CD14-positive monocyte (primary cell): ENCODE measurements around the gene TMEM244. TPM values are rescaled to one million over a fixed set of nuclear protein-coding genes. Genes with fewer than 3 reads are reported as not detected.

ENCODE experiments used
- DNase-seq, 3 donors: peaks; one replicate each; pipeline ENCODE4 v3.0.0-alpha.2; 2011 to 2022
- H2AFZ ChIP-seq: 2 replicates; pipeline ENCODE4 v1.6.0; 2012; ENCODE audit warnings: mild to moderate bottlenecking, low read depth, low read length, inconsistent platforms; ENCODE audit not compliant: insufficient read depth, poor library complexity, severe bottlenecking
- H3K27ac ChIP-seq, 2 donors: 1 replicate in 1 of 2; 2 replicates in 1 of 2; pipeline ENCODE4 v1.5.1; 2012 to 2013; ENCODE audit warnings: low read length in 2 of 2, control low read depth in 1 of 2, inconsistent platforms in 1 of 2, low read depth in 1 of 2, mild to moderate bottlenecking in 1 of 2
- H3K27me3 ChIP-seq, 2 donors: one replicate each; pipeline versions ENCODE4 v1.6.0 to v1.6.1; 2011 to 2013; ENCODE audit warnings: low read length in 2 of 2; ENCODE audit not compliant: control insufficient read depth in 2 of 2, insufficient read depth in 2 of 2
- H3K36me3 ChIP-seq, 2 donors: replicated peaks in 1 of 2; 1 replicate in 1 of 2; 2 replicates in 1 of 2; pipeline versions ENCODE4 v1.5.1 to v1.6.1; 2012 to 2013; ENCODE audit warnings: low read length in 2 of 2, control low read depth in 1 of 2, inconsistent platforms in 1 of 2, mild to moderate bottlenecking in 1 of 2; ENCODE audit not compliant: insufficient read depth in 2 of 2, control insufficient read depth in 1 of 2
- H3K4me1 ChIP-seq, 2 donors: 1 replicate in 1 of 2; 2 replicates in 1 of 2; pipeline versions ENCODE4 v1.5.1 to v1.6.1; 2012 to 2013; ENCODE audit warnings: low read length in 2 of 2, control low read depth in 1 of 2, inconsistent platforms in 1 of 2, mild to moderate bottlenecking in 1 of 2, moderate library complexity in 1 of 2; ENCODE audit not compliant: insufficient read depth in 2 of 2, control insufficient read depth in 1 of 2
- H3K4me2 ChIP-seq: replicated peaks from 2 replicates; pipeline ENCODE3; 2012; ENCODE audit warnings: low read length, moderate library complexity, mild to moderate bottlenecking; ENCODE audit not compliant: poor library complexity, severe bottlenecking; ENCODE audit errors: extremely low read depth
- H3K4me3 ChIP-seq, 3 experiments: fragments of 200-600 bp in 1 of 3; sonication (generic) in 1 of 3; replicated peaks in 1 of 3; 1 replicate in 2 of 3; 2 replicates in 1 of 3; pipeline ENCODE4 v1.5.1; 2011 to 2013; ENCODE audit warnings: low read length in 3 of 3, mild to moderate bottlenecking in 3 of 3, control low read depth in 2 of 3, low read depth in 2 of 3, inconsistent platforms in 1 of 3, moderate library complexity in 1 of 3
- H3K79me2 ChIP-seq: 2 replicates; pipeline ENCODE4 v1.6.0; 2012; ENCODE audit warnings: mild to moderate bottlenecking, control low read depth, inconsistent platforms, low read length, moderate library complexity; ENCODE audit not compliant: insufficient read depth
- H3K9ac ChIP-seq: 2 replicates; pipeline ENCODE4 v1.6.0; 2017; ENCODE audit warnings: low read length, mild to moderate bottlenecking; ENCODE audit not compliant: insufficient read depth, poor library complexity, severe bottlenecking
- H3K9me3 ChIP-seq, 2 donors: replicated peaks in 1 of 2; 1 replicate in 1 of 2; 2 replicates in 1 of 2; pipeline versions ENCODE4 v1.5.1 to v1.6.1; 2012 to 2013; ENCODE audit warnings: low read length in 2 of 2, control low read depth in 1 of 2; ENCODE audit not compliant: control insufficient read depth in 1 of 2, insufficient read depth in 1 of 2
- H4K20me1 ChIP-seq: 2 replicates; pipeline ENCODE4 v1.6.0; 2012; ENCODE audit warnings: mild to moderate bottlenecking, low read length, control low read depth, moderate library complexity; ENCODE audit not compliant: insufficient read depth
- H3K27ac Mint-ChIP-seq, 7 donors: one replicate each; pipeline ENCODE4 v1.8.0; 2020; ENCODE audit warnings: mild to moderate bottlenecking in 7 of 7, mixed read lengths in 7 of 7, moderate library complexity in 6 of 7, inconsistent platforms in 2 of 7
- H3K27me3 Mint-ChIP-seq, 3 donors: one replicate each; pipeline ENCODE4 v1.8.0; 2021 to 2022; ENCODE audit warnings: low read depth in 3 of 3, mild to moderate bottlenecking in 3 of 3, mixed read lengths in 3 of 3, moderate library complexity in 3 of 3, inconsistent platforms in 1 of 3
- H3K36me3 Mint-ChIP-seq, 2 donors: one replicate each; pipeline ENCODE4 v1.8.0; 2020; ENCODE audit warnings: mixed read lengths in 2 of 2, inconsistent platforms in 1 of 2, mild to moderate bottlenecking in 1 of 2
- H3K4me1 Mint-ChIP-seq: one replicate; pipeline ENCODE4 v1.8.0; 2020; ENCODE audit warnings: mild to moderate bottlenecking, mixed read lengths
- H3K4me3 Mint-ChIP-seq, 2 donors: one replicate each; pipeline ENCODE4 v1.8.0; 2020; ENCODE audit warnings: mild to moderate bottlenecking in 2 of 2, mixed read lengths in 2 of 2, moderate library complexity in 1 of 2
- H3K9me3 Mint-ChIP-seq, 7 donors: one replicate each; pipeline ENCODE4 v1.8.0; 2020 to 2022; ENCODE audit warnings: mixed read lengths in 7 of 7, mild to moderate bottlenecking in 6 of 7, moderate library complexity in 6 of 7, inconsistent platforms in 2 of 7
- WGBS: methylation state at CpG from one replicate; pipeline ENCODE4 v1.1.5; 2013; ENCODE audit warnings: missing lambda C conversion rate; ENCODE audit not compliant: insufficient coverage; 5-methylcytosine and 5-hydroxymethylcytosine counted together
- intact Hi-C, 2 donors: fragments of 100-400 bp; cut with micrococcal nuclease; formaldehyde crosslinking; loops; one replicate each; pipeline versions ENCODE4 v1.15.0 to v1.15.1; 2023
- polyA plus RNA-seq, 3 donors: library from polyadenylated mRNA; depleted of rRNA in 1 of 3; unstranded in 2 of 3; stranded (reverse) in 1 of 3; fragments of 300-500 nt in 2 of 3; fragments of >200 nt in 1 of 3; fragmentation: Illumina TruSeq in 2 of 3; gene quantifications; 1 replicate in 2 of 3; 2 replicates in 1 of 3; pipeline ENCODE4 v1.2.3, GENCODE V29; 2012 to 2021
- TF ChIP-seq, protein P1 (sequence below): fragments of 200-600 bp; IDR thresholded peaks from one replicate; pipeline ENCODE4 v1.8.0; 2022; ENCODE audit warnings: antibody characterized with exemption, mild to moderate bottlenecking

TMEM244 gene
- polyA plus RNA-seq, 3 donors: not detected

DNA sequence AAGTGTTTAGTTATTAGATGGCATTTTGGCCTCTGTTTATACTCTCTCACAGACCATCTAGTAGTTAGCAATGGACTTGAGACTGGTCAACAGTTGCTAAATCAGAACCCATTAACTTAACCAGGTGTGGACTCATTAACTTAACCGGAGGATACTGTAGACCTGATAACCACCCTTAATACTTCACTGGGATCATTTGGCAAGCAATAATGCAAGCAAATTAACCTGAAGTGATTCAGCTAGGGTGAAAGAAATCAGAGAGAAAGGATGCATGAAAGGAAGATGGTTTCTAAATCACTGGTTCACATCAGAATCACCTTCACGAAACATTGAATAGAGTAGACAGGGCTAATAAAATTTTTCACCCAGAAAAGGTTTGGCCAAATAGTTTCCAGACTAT is 73.3 kb downstream of the TMEM244 start:
- peaks cover 2% of the 10 kb centered on the region for H3K4me1 Mint-ChIP-seq
- no peak overlapping the region for H3K27ac ChIP-seq

DNA sequence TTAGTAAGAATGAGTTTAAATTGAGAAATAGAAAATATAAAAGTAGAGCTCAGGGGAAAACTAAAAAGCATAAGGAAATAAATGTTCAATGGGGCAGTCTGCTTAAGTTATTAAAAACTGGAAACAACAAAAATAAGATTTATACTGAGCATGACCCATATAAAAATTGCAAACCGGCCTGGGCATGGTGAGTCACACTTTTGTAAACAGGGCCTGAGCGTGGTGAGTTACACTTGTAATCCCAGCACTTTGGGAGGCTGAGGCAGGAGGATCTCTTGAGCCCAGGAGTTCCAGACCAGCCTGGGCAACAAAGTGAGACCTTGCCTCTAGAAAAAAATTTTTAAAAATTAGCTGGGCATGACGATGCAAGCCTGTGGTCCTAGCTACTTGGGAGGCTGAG is 74.6 kb downstream of the TMEM244 start:
- Mint-ChIP-seq H3K4me3 (no peak overlapping the region), H3K27me3 (peaks cover 0 to 1% (median 0%) of the 10 kb centered on the region in 3 donors), H3K4me1 (peaks cover 2% of the 10 kb centered on the region), H3K36me3 (no peaks in the 10 kb centered on the region), H3K9me3 (no peaks in the 10 kb centered on the region), H3K27ac (no peak overlapping the region)
- no peak overlapping the region for H3K9ac ChIP-seq
- no peak overlapping the region for H3K4me3 ChIP-seq
- DNase-seq: no peak
- no peak overlapping the region for H3K4me2 ChIP-seq
- intact Hi-C loops: no loop called here
- H4K20me1 ChIP-seq: no peaks in the 10 kb centered on the region
- no peaks in the 10 kb centered on the region for H3K27me3 ChIP-seq
- H3K36me3 ChIP-seq: no peaks in the 10 kb centered on the region
- no peak overlapping the region for H3K27ac ChIP-seq
- TF ChIP-seq, protein P1, sequence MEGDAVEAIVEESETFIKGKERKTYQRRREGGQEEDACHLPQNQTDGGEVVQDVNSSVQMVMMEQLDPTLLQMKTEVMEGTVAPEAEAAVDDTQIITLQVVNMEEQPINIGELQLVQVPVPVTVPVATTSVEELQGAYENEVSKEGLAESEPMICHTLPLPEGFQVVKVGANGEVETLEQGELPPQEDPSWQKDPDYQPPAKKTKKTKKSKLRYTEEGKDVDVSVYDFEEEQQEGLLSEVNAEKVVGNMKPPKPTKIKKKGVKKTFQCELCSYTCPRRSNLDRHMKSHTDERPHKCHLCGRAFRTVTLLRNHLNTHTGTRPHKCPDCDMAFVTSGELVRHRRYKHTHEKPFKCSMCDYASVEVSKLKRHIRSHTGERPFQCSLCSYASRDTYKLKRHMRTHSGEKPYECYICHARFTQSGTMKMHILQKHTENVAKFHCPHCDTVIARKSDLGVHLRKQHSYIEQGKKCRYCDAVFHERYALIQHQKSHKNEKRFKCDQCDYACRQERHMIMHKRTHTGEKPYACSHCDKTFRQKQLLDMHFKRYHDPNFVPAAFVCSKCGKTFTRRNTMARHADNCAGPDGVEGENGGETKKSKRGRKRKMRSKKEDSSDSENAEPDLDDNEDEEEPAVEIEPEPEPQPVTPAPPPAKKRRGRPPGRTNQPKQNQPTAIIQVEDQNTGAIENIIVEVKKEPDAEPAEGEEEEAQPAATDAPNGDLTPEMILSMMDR: no peak
- no peaks in the 10 kb centered on the region for H3K4me1 ChIP-seq
- no peak overlapping the region for H2AFZ ChIP-seq
- H3K9me3 ChIP-seq: no peaks in the 10 kb centered on the region
- 87% methylated on average over 3 of the region's 3 CpGs for WGBS
- H3K79me2 ChIP-seq: no peaks in the 10 kb centered on the region

More for the DNA sequence above, 73.3 kb downstream of the TMEM244 start:
- peaks cover 0 to 2% (median 0%) of the 10 kb centered on the region in 3 donors for H3K27me3 Mint-ChIP-seq
- H3K27ac Mint-ChIP-seq: no peak overlapping the region
- intact Hi-C loops: no loop called here
- Histone ChIP-seq H2AFZ (no peak overlapping the region), H3K9ac (no peak overlapping the region), H3K79me2 (no peaks in the 10 kb centered on the region), H3K27me3 (no peaks in the 10 kb centered on the region), H3K36me3 (no peaks in the 10 kb centered on the region), H3K9me3 (no peaks in the 10 kb centered on the region), H3K4me2 (no peak overlapping the region), H3K4me3 (no peak overlapping the region), H4K20me1 (no peaks in the 10 kb centered on the region), H3K4me1 (no peaks in the 10 kb centered on the region)
- DNase-seq: no peak
- H3K9me3 Mint-ChIP-seq: peaks cover 0 to 3% (median 0%) of the 10 kb centered on the region in 7 donors
- no peak overlapping the region for H3K4me3 Mint-ChIP-seq
- WGBS: no CpG with 5 or more reads among the region's 2 CpGs
- TF ChIP-seq, protein P1: no peak
- H3K36me3 Mint-ChIP-seq: no peaks in the 10 kb centered on the region
